ENCODE data around the gene ABCF2. TPM values are rescaled to one million over a fixed set of nuclear protein-coding genes. Genes with fewer than 3 reads are reported as not detected.

The ABCF2 gene
- total and polyA plus RNA-seq, 10 of the 15 experiments (the other 5 are each of a cell fraction or from before 2014, with no cell fraction given): 29.3 to 76.3 (median 57.1) TPM

DNA sequence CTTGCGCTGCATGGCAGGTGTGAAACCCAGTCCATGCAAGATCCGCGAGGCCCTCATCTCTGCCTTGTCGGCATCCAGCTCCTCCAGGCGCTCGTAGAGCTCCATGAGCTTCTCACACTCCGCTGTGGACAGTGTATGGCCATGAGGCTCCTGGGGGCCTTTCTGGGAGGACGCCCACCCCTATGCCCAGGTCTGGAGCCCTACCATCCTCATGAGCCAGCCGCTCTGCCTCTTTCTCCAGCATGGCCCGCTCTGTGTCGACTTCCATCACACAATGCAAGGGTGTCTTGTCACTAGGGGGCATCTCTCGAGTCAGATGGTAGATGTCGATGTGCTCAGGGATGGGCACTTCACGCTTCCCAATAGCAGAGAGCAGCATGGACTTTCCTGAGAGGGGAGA, 3.3 kb downstream of the ABCF2 start:
- no peaks in the 10 kb centered on the region for H3K27me3 ChIP-seq (replicated peaks in 1 of 2; ENCODE audit: control insufficient read depth in 2 of 2, insufficient read depth in 2 of 2, low read length in 1 of 2)
- no TSS peak for BruUV-seq (replicated peaks)
- DNase-seq (ENCODE audit: low read depth, low spot score): no peak
- peaks cover 16 to 32% of the 10 kb centered on the region in 2 experiments for H3K36me3 ChIP-seq (ENCODE audit: control insufficient read depth in 2 of 2, insufficient read depth in 2 of 2, low read length in 1 of 2)
- no peak for TF ChIP-seq MTA3 (IDR thresholded peaks at IDR 0.05; ENCODE audit: borderline replicate concordance, low read length)
- no peak for TF ChIP-seq ETV6 (conservative IDR thresholded peaks at IDR 0.05 in 1 of 2, IDR thresholded peaks at IDR 0.05 in 1 of 2; ENCODE audit: borderline replicate concordance in 1 of 2, low read depth in 1 of 2)
- no peak for TF ChIP-seq GATAD2B (conservative IDR thresholded peaks at IDR 0.05; ENCODE audit: low read depth)
- no peak for TF ChIP-seq HDGF (IDR thresholded peaks at IDR 0.05)
- TF ChIP-seq POLR2AphosphoS5 (IDR thresholded peaks at IDR 0.05; ENCODE audit: low read length): no peak
- TF ChIP-seq, protein P1, sequence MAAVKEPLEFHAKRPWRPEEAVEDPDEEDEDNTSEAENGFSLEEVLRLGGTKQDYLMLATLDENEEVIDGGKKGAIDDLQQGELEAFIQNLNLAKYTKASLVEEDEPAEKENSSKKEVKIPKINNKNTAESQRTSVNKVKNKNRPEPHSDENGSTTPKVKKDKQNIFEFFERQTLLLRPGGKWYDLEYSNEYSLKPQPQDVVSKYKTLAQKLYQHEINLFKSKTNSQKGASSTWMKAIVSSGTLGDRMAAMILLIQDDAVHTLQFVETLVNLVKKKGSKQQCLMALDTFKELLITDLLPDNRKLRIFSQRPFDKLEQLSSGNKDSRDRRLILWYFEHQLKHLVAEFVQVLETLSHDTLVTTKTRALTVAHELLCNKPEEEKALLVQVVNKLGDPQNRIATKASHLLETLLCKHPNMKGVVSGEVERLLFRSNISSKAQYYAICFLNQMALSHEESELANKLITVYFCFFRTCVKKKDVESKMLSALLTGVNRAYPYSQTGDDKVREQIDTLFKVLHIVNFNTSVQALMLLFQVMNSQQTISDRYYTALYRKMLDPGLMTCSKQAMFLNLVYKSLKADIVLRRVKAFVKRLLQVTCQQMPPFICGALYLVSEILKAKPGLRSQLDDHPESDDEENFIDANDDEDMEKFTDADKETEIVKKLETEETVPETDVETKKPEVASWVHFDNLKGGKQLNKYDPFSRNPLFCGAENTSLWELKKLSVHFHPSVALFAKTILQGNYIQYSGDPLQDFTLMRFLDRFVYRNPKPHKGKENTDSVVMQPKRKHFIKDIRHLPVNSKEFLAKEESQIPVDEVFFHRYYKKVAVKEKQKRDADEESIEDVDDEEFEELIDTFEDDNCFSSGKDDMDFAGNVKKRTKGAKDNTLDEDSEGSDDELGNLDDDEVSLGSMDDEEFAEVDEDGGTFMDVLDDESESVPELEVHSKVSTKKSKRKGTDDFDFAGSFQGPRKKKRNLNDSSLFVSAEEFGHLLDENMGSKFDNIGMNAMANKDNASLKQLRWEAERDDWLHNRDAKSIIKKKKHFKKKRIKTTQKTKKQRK (IDR thresholded peaks at IDR 0.05; ENCODE audit: low read depth, low read length): no peak
- no peak for TF ChIP-seq TBL1XR1 (IDR thresholded peaks at IDR 0.05; ENCODE audit: low read depth, low read length)
- no peak for TF ChIP-seq NFYB (IDR thresholded peaks at IDR 0.05; ENCODE audit: insufficient read depth, low read depth, low read length)
- no peak for TF ChIP-seq NBN (IDR thresholded peaks at IDR 0.05)
- TF ChIP-seq FOS (IDR thresholded peaks at IDR 0.05; ENCODE audit: borderline replicate concordance, extremely low read depth, insufficient read length): no peak
- no peak for TF ChIP-seq SREBF1 (IDR thresholded peaks at IDR 0.05; ENCODE audit: low read length)
- no peak overlapping the region for H3K4me3 ChIP-seq
- H3K4me1 ChIP-seq (ENCODE audit: control insufficient read depth, insufficient read depth, low read length): no peaks in the 10 kb centered on the region
- H3K79me2 ChIP-seq (ENCODE audit: control insufficient read depth, insufficient read depth, low read length): peaks cover 15% of the 10 kb centered on the region
- ChIA-PET RAD21 (ENCODE audit: unreplicated experiment) (no interaction called here), POLR2A (no interaction called here), SMC1A (ENCODE audit: uncharacterized antibody, unreplicated experiment) (no interaction called here), CTCF (interaction anchor here (0.8 kb wide), 1 partner anchor 21 kb away, joined by 3 read pairs; no protein-coding TSS in a partner anchor)
- no peak for FAIRE-seq
- intact Hi-C loops (cut with micrococcal nuclease; ENCODE audit: unreplicated experiment): no loop called here
- no peak overlapping the region for H3K4me2 ChIP-seq (ENCODE audit: control insufficient read depth, insufficient read depth)
- H4K20me1 ChIP-seq (ENCODE audit: control insufficient read depth, insufficient read depth): no peaks in the 10 kb centered on the region
- no peak for ATAC-seq
- 98% methylated on average over 14 of the region's 14 CpGs for WGBS (ENCODE audit: insufficient coverage, insufficient replicate concordance, low lambda C conversion rate, missing lambda C conversion rate)
- H3K9ac ChIP-seq (ENCODE audit: control insufficient read depth, insufficient read depth, low read length): no peak overlapping the region
- no peaks in the 10 kb centered on the region for H3K9me3 ChIP-seq (replicated peaks; ENCODE audit: control insufficient read depth, insufficient read depth, low read length)
- H3K27ac ChIP-seq (ENCODE audit: control insufficient read depth, insufficient read depth): no peak overlapping the region
- no peak overlapping the region for H2AFZ ChIP-seq (ENCODE audit: control insufficient read depth, low read depth, low read length)
- in situ Hi-C loops (cut with MboI): no loop called here
